Stimulated activated naive CD8-positive, alpha-beta T cell treated with anti-CD3 and anti-CD28 coated beads, Interleukin-15, Interleukin-2, amounts not matched to agents 100 U/mL and 50 U/mL, for 24 hours (primary cell): ENCODE measurements around the gene MRPL17.

Source experiments
- ATAC-seq: fragments of 150-1000 bp; cut with Tn5 transposase; one replicate; pipeline ENCODE4 v1.10.0; 2021
- DNase-seq: peaks from one replicate; pipeline ENCODE4 v3.0.0; 2021

The MRPL17 gene

GRCh38 chr11:6633422-6634408 lies 49.4 kb downstream of the MRPL17 start:
- ATAC-seq, result no peak
- no peak for DNase-seq

- ATAC-seq, result peak; percentile 50
- DNase-seq, result peak; percentile 27
Observed at GRCh38 chr11:6632116-6633073, 50.7 kb downstream of the MRPL17 start.

- DNase-seq, result no peak
Observed at GRCh38 chr11:6631361-6631890, 51.7 kb downstream of the MRPL17 start.

GRCh38 chr11:6630632-6631291 lies 52.4 kb downstream of the MRPL17 start:
- DNase-seq (no peak), ATAC-seq (no peak)

More at GRCh38 chr11:6631361-6631890, 51.7 kb downstream of the MRPL17 start:
- no peak for ATAC-seq
